ENCODE measurements around the gene LZTFL1. TPM values are rescaled to one million over a fixed set of nuclear protein-coding genes. Genes with fewer than 3 reads are reported as not detected.

The LZTFL1 gene
- total RNA-seq, 2 donors from 2014 or later: 12.5 to 14.5 TPM

- no peak overlapping the region for H3K4me3 ChIP-seq
- H3K9me3 ChIP-seq: no peaks in the 10 kb centered on the region
- TF ChIP-seq POLR2A (IDR thresholded peaks at IDR 0.05): no peak
- TF ChIP-seq CTCF (IDR thresholded peaks at IDR 0.05): no peak
- intact Hi-C loops (cut with DNase I): no loop called here
- ATAC-seq: no peak
- peaks cover 7% of the 10 kb centered on the region for H3K4me1 ChIP-seq
- H3K27ac ChIP-seq: no peak overlapping the region
- no peaks in the 10 kb centered on the region for H3K27me3 ChIP-seq
- WGBS, 2 donors: 61 to 64% methylated on average over 7 to 8 of the region's 8 CpGs
- H3K36me3 ChIP-seq (replicated peaks in 1 of 2; ENCODE audit: insufficient read depth in 1 of 2, low read depth in 2 of 2): no peaks in the 10 kb centered on the region
- peak in 1 of 4 donors; percentile 24 for DNase-seq
Observed at GRCh38 chr3:45776611-45777010, 65.3 kb downstream of the LZTFL1 start.

- DNase-seq (no peak), ATAC-seq (no peak)
- no peak overlapping the region for H3K4me3 ChIP-seq
- H3K9me3 ChIP-seq: no peaks in the 10 kb centered on the region
- intact Hi-C loops (cut with DNase I): no loop called here
- no peak overlapping the region for H3K27ac ChIP-seq
- WGBS, 2 donors: 63 to 79% methylated on average over 1 to 3 of the region's 3 CpGs
- no peaks in the 10 kb centered on the region for H3K36me3 ChIP-seq (replicated peaks in 1 of 2; ENCODE audit: insufficient read depth in 1 of 2, low read depth in 2 of 2)
- TF ChIP-seq CTCF (IDR thresholded peaks at IDR 0.05) (no peak), POLR2A (IDR thresholded peaks at IDR 0.05) (no peak)
- H3K27me3 ChIP-seq: no peaks in the 10 kb centered on the region
- peaks cover 7% of the 10 kb centered on the region for H3K4me1 ChIP-seq
Observed at GRCh38 chr3:45776301-45776595, 65.7 kb downstream of the LZTFL1 start.

GRCh38 chr3:45775571-45776300 lies 66.2 kb downstream of the LZTFL1 start:
- Histone ChIP-seq H3K27me3 (no peaks in the 10 kb centered on the region), H3K27ac (no peak overlapping the region), H3K9me3 (no peaks in the 10 kb centered on the region), H3K4me3 (no peak overlapping the region), H3K36me3 (replicated peaks in 1 of 2; ENCODE audit: insufficient read depth in 1 of 2, low read depth in 2 of 2) (no peaks in the 10 kb centered on the region), H3K4me1 (peaks cover 7% of the 10 kb centered on the region)
- 81 to 89% methylated on average over 6 to 17 of the region's 17 CpGs for WGBS, 2 donors
- ATAC-seq: no peak
- no peak for TF ChIP-seq POLR2A (IDR thresholded peaks at IDR 0.05)
- no peak for TF ChIP-seq CTCF (IDR thresholded peaks at IDR 0.05)
- no peak for DNase-seq
- intact Hi-C loops (cut with DNase I): no loop called here

- TF ChIP-seq POLR2A (IDR thresholded peaks at IDR 0.05): no peak
- TF ChIP-seq CTCF (IDR thresholded peaks at IDR 0.05): no peak
- Histone ChIP-seq H3K36me3 (replicated peaks in 1 of 2; ENCODE audit: insufficient read depth in 1 of 2, low read depth in 2 of 2) (no peaks in the 10 kb centered on the region), H3K9me3 (no peaks in the 10 kb centered on the region), H3K27ac (no peak overlapping the region), H3K4me1 (peaks cover 7% of the 10 kb centered on the region), H3K4me3 (no peak overlapping the region), H3K27me3 (no peaks in the 10 kb centered on the region)
- WGBS, 2 donors: 69 to 74% methylated on average over 8 of the region's 8 CpGs
- no peak for ATAC-seq
- no peak for DNase-seq
- intact Hi-C loops (cut with DNase I): no loop called here
Observed at GRCh38 chr3:45774581-45775521, 67.1 kb downstream of the LZTFL1 start.

All from body of pancreas (tissue), 4 donors.